Vagina (tissue), 2 donors: ENCODE measurements around the gene PTPRN2.

Experiments
- POLR2A ChIP-seq, 2 donors: fragments of 450-650 bp; IDR thresholded peaks; one replicate each; pipeline ENCODE4 v1.6.1; 2017; ENCODE audit warnings: antibody characterized with exemption in 2 of 2, mild to moderate bottlenecking in 2 of 2, moderate library complexity in 2 of 2
- POLR2AphosphoS5 ChIP-seq, 2 donors: sonication (generic); formaldehyde crosslinking; IDR thresholded peaks; one replicate each; pipeline ENCODE4 v1.9.0; 2017; ENCODE audit warnings: antibody characterized with exemption in 2 of 2, mild to moderate bottlenecking in 2 of 2, low read depth in 1 of 2; ENCODE audit not compliant: insufficient read depth in 1 of 2
- TF ChIP-seq, protein P1 (sequence below), 3 experiments: fragments of 450-650 bp in 2 of 3; fragments of 200-600 bp in 1 of 3; sonication (generic) in 1 of 3; IDR thresholded peaks; one replicate each; pipeline ENCODE4 v1.5.1; 2017 to 2019; ENCODE audit warnings: antibody characterized with exemption in 3 of 3, mild to moderate bottlenecking in 2 of 3, moderate library complexity in 2 of 3

DNA sequence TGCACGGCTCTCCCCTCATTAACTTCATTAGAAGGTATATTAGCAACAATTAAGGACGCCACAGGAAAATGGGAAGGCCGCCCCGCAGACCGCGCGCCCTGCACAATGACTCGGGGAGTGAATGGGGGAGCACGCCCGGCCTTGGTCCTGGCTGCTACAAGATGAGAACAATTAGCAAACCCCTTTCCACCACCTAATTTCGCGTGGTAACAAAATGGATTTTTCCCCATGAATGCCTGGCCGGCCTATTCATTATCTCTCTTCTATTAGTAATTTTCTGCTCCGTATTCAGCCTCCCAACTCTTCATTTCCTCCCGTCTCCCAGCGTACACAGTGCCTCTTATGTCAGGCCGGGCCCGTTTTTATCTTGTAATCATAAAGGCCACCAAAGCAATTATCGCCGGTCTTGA is 903.9 kb downstream of the PTPRN2 start:
- TF ChIP-seq POLR2A (IDR thresholded peaks at IDR 0.05) (no peak), POLR2AphosphoS5 (IDR thresholded peaks at IDR 0.05; ENCODE audit: insufficient read depth in 1 of 2, low read depth in 1 of 2) (no peak)
- TF ChIP-seq, protein P1, sequence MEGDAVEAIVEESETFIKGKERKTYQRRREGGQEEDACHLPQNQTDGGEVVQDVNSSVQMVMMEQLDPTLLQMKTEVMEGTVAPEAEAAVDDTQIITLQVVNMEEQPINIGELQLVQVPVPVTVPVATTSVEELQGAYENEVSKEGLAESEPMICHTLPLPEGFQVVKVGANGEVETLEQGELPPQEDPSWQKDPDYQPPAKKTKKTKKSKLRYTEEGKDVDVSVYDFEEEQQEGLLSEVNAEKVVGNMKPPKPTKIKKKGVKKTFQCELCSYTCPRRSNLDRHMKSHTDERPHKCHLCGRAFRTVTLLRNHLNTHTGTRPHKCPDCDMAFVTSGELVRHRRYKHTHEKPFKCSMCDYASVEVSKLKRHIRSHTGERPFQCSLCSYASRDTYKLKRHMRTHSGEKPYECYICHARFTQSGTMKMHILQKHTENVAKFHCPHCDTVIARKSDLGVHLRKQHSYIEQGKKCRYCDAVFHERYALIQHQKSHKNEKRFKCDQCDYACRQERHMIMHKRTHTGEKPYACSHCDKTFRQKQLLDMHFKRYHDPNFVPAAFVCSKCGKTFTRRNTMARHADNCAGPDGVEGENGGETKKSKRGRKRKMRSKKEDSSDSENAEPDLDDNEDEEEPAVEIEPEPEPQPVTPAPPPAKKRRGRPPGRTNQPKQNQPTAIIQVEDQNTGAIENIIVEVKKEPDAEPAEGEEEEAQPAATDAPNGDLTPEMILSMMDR (IDR thresholded peaks at IDR 0.05), result no peak
